Measurements from ENCODE around the gene ELMOD3. TPM values are rescaled to one million over a fixed set of nuclear protein-coding genes. Genes with fewer than 3 reads are reported as not detected.

The ELMOD3 gene
- total and polyA plus RNA-seq, 9 of the 15 experiments (the other 6 are each of a cell fraction or from before 2014, with no cell fraction given), result 2.7 to 18.7 (median 11.6) TPM

DNA sequence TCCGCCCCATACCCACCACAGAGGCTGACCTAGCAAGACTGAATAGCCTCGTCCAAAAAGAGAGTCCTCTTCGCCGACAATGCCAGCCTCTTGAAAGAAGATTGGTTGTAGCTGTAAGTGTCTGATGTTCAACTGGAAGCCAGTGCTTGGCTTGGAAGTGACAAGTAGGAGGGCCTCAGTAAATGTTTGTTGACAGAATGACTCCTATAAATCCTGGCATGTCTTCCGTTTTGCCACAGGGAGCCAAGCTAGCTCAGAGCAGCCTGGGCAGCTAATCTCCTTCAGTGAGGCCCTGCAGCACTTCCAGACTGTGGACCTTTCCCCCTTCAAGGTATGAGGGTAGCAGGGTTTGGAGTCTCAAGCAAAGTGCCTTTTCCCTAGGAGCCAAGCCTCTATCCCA, 14.9 kb downstream of the ELMOD3 start:
- H3K9me3 ChIP-seq (replicated peaks; ENCODE audit: control insufficient read depth, insufficient read depth, low read depth, low read length), result no peaks in the 10 kb centered on the region
- H3K36me3 ChIP-seq (ENCODE audit: control insufficient read depth, insufficient read depth, low read length), result no peaks in the 10 kb centered on the region
- no peak overlapping the region for H2AFZ ChIP-seq (ENCODE audit: low read depth, low read length)
- H3K4me1 ChIP-seq (replicated peaks in 1 of 2; ENCODE audit: control insufficient read depth in 2 of 2, insufficient read depth in 2 of 2, low read length in 2 of 2), result no peaks in the 10 kb centered on the region
- no peak for ATAC-seq
- TF ChIP-seq PCBP2 (IDR thresholded peaks at IDR 0.05; ENCODE audit: low read depth, low read length, poor library complexity, severe bottlenecking) (no peak), WHSC1 (IDR thresholded peaks at IDR 0.05; ENCODE audit: low read length) (no peak), ZNF57 (CRISPR knock-in tag; IDR thresholded peaks at IDR 0.05) (no peak)
- H3K9ac ChIP-seq (ENCODE audit: insufficient read depth in 1 of 2, low read depth in 2 of 2, low read length in 2 of 2), result no peak overlapping the region
- no peak overlapping the region for H3K4me2 ChIP-seq (ENCODE audit: insufficient read depth, low read length)
- H3K4me3 ChIP-seq, result no peak overlapping the region
- H3K79me2 ChIP-seq (ENCODE audit: control insufficient read depth, insufficient read depth, low read length), result no peaks in the 10 kb centered on the region
- no peaks in the 10 kb centered on the region for H3K27me3 ChIP-seq (ENCODE audit: control insufficient read depth in 2 of 2, insufficient read depth in 2 of 2, low read length in 2 of 2)
- ChIA-PET POLR2A (interaction anchor here (1.1 to 2.6 kb wide), 4 partner anchors 15 to 179 kb away, joined by 4 to 17 read pairs (median 6); partner anchors contain the start of genes ELMOD3, MAT2A and RETSAT), CTCF (ENCODE audit: low intra/inter-chr PET ratio) (no interaction called here)
- intact Hi-C loops (cut with micrococcal nuclease), result no loop called here
- 65% methylated on average over 5 of the region's 5 CpGs for WGBS (ENCODE audit: insufficient coverage, low coverage, missing lambda C conversion rate)
- FAIRE-seq, result no peak
- BruUV-seq (replicated peaks), result no TSS peak
- no peaks in the 10 kb centered on the region for H4K20me1 ChIP-seq (replicated peaks; ENCODE audit: control insufficient read depth, insufficient read depth, low read length)
- in situ Hi-C loops (cut with MboI), result no loop called here
- no peak for DNase-seq (ENCODE audit: extremely low read depth in 1 of 4, low spot score in 3 of 4)
- peaks cover 2% of the 10 kb centered on the region for H3K9me1 ChIP-seq (ENCODE audit: control insufficient read depth, insufficient read depth, low read length)
- H3K27ac ChIP-seq (ENCODE audit: extremely low read depth, low read depth, low read length), result no peak overlapping the region

DNA sequence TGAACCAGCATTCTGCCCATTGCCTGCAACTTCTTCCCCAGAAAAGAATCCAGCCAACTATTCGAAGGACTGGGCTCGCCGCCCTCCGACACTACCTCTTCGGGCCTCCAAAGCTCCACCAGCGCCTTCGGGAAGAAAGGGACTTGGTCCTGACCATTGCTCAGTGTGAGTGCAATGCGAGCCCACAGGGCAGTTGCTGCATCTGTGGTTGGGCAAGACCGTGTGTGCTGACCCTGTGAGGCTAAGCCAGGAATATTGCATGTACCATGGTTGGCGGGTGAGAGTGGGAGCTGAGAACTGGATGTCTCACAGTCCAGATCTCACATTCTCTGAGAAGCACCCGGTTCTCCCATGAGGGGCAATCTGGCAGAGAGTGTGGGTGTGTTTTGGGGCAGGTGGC, 16.5 kb downstream of the ELMOD3 start:
- H3K27me3 ChIP-seq (ENCODE audit: control insufficient read depth in 2 of 2, insufficient read depth in 2 of 2, low read length in 2 of 2), result no peaks in the 10 kb centered on the region
- H3K9me3 ChIP-seq (replicated peaks; ENCODE audit: control insufficient read depth, insufficient read depth, low read depth, low read length), result no peaks in the 10 kb centered on the region
- DNase-seq (ENCODE audit: extremely low read depth in 1 of 4, low spot score in 3 of 4) (no peak), ATAC-seq (no peak), FAIRE-seq (no peak)
- in situ Hi-C loops (cut with MboI), result no loop called here
- 86% methylated on average over 11 of the region's 11 CpGs for WGBS (ENCODE audit: insufficient coverage, low coverage, missing lambda C conversion rate)
- no peak overlapping the region for H2AFZ ChIP-seq (ENCODE audit: low read depth, low read length)
- no peak overlapping the region for H3K9ac ChIP-seq (ENCODE audit: insufficient read depth in 1 of 2, low read depth in 2 of 2, low read length in 2 of 2)
- no peaks in the 10 kb centered on the region for H3K4me1 ChIP-seq (replicated peaks in 1 of 2; ENCODE audit: control insufficient read depth in 2 of 2, insufficient read depth in 2 of 2, low read length in 2 of 2)
- intact Hi-C loops (cut with micrococcal nuclease), result no loop called here
- H3K27ac ChIP-seq (ENCODE audit: extremely low read depth, low read depth, low read length), result no peak overlapping the region
- no peak overlapping the region for H3K4me2 ChIP-seq (ENCODE audit: insufficient read depth, low read length)
- ChIA-PET CTCF (ENCODE audit: low intra/inter-chr PET ratio) (no interaction called here), POLR2A (interaction anchor here (0.6 to 2.6 kb wide), 8 partner anchors 10 to 304 kb away, joined by 3 to 17 read pairs (median 4); partner anchors contain the start of gene MAT2A)
- H3K9me1 ChIP-seq (ENCODE audit: control insufficient read depth, insufficient read depth, low read length), result peaks cover 2% of the 10 kb centered on the region
- no peaks in the 10 kb centered on the region for H3K36me3 ChIP-seq (ENCODE audit: control insufficient read depth, insufficient read depth, low read length)
- no peaks in the 10 kb centered on the region for H4K20me1 ChIP-seq (replicated peaks; ENCODE audit: control insufficient read depth, insufficient read depth, low read length)
- H3K79me2 ChIP-seq (ENCODE audit: control insufficient read depth, insufficient read depth, low read length), result no peaks in the 10 kb centered on the region
- no peak overlapping the region for H3K4me3 ChIP-seq
- no TSS peak for BruUV-seq (replicated peaks)
- TF ChIP-seq, protein P1, sequence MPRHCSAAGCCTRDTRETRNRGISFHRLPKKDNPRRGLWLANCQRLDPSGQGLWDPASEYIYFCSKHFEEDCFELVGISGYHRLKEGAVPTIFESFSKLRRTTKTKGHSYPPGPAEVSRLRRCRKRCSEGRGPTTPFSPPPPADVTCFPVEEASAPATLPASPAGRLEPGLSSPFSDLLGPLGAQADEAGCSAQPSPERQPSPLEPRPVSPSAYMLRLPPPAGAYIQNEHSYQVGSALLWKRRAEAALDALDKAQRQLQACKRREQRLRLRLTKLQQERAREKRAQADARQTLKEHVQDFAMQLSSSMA (CRISPR knock-in tag; IDR thresholded peaks at IDR 0.05), result no peak

Measured in K562 (cell line).